ENCODE measurements around the gene DDO.

The DDO gene

DNA sequence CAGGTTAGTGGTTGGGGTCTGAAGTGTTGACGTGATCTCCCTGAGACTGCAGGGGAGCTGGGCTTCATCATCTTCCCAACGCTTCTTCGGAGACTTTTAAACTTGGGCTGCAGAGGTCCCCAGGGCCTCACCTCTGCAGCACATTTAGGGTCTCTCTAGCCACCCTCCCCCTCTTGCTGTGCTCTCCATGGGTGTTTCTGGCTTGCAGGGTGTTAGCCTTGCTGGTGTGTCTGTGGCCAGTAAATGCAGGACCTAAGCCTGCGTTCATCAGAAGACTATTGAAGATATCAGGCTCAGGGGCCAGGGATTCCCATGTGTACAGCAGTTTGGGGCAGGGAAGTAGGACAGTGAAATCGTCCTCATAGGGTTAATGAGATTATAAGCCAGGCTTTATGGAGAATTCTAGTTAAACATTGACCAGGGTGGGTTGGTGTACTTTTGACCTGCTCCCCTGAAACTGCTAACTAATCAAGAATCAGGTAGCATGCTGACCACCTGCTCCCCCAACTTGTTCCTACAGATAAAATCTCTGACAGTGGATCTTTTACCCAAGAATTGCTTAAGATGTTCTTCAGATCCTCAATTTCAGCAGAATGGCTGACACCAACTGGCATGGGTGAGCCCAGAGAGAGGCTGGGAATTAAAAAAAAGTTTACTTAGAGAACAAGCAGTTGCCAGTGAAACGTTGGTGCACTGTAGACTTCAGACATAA lies 3.8 kb upstream of the DDO start:
- no peak for DNase-seq

DNA sequence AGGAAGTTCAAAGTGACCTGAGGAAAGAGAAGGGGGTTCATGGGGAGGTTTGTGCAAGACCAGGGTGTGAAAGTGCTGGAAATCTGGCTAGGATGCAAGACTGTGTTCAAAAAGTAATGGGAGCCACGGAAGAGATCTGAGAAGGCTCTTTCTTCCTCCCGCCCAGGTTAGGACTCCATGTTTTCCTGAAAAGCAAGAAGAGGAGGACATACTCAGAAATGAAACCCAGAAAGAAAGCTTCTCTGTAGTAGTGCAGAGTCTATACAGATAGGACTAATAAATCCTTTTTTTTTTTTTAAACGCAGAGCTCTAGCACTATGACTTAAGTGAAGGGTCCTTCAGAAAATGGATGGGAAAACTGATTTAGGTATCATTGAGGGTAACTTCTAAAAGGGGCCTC lies 3.2 kb upstream of the DDO start:
- DNase-seq, result no peak

DNA sequence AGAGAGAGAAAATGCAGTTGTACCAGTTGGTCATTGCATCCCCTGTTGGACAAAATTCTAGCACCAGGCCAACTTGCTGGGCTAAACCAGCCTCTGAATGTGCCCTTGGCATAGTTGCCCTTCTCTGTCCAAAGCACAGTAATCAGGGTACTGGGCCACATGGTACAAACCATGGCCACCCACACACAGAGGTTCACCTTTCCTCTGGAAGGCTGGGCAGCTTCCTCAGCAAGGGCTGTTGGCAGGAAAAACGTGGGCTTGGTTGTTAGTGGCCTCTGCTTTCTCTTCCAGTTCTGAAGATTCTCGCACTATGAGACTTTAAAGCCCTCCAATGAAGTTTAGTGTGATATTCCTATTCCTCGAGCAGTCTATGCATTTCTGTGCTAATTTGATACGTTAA lies 706 bp downstream of the DDO start:
- no peak for DNase-seq

GRCh38 chr6:110412360-110412759 lies 3.0 kb downstream of the DDO start:
- DNase-seq, result no peak

DNA sequence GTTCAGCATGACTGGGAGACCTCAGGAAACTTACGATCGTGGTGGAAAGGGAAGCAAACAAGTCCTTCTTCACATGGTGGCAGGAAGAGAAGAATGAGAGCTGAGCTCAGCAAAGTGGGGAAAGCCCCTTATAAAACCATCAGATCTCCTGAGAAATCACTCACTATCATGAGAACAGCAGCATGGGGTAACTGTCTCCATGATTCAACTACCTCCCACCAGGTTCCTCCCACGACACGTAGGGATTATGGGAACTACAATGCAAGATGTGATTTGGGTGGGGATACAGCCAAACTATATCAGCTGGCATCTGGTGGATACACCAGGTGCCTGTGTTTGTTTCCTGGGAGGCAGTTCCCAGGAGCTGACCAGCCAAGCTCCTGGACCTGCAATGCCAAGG lies 4.9 kb downstream of the DDO start:
- DNase-seq, result no peak

DNA sequence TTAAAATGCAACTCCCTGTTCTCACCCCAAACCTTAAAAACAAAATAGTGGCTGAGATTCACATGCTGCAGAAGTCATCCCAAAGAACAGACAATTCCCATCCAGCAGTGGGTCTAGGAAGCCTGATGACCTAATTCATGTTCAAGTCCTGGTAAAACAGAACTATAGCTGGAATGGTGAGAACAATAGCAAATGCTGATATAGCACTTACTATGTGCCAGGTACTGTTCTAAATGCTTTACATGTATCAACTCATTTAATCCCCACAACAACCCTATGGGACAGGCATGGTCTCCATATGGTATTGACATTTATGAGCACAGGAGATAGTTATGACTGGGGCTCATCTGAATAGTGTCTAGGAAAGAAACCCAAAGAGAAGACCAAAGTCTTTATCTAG lies 5.6 kb downstream of the DDO start:
- no peak for DNase-seq

- DNase-seq, result no peak
Measured at GRCh38 chr6:110408901-110409300, 6.5 kb downstream of the DDO start.

GRCh38 chr6:110404607-110405006 lies 10.8 kb downstream of the DDO start:
- DNase-seq, result no peak

DNA sequence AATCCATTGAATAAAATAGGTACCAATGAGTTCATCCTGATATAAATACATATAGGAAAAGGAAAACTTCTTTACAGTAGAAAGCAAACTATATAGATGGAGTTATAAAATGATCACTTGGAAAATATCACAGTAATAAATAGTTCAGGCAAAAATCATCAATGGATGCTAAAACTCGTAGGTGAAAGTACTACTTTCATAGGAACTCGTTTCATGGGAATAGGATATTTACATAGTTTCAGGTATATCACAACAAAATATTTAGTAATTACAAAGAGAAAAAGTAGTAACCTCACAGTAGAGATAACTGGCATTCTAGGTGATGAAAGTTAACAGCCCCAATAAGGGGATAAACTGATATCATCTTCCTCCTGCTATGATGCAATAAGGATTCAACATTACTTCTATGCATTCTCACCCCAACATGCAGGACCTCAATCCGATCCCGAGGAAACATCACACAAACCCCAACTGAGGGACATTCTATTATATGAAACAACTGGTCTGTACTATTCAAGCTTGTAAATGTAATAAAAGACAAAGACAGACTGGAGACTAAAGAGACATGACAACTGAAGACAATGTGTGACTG lies 13.7 kb downstream of the DDO start:
- no peak for DNase-seq

GRCh38 chr6:110400208-110400607 lies 15.2 kb downstream of the DDO start:
- DNase-seq, result no peak

DNA sequence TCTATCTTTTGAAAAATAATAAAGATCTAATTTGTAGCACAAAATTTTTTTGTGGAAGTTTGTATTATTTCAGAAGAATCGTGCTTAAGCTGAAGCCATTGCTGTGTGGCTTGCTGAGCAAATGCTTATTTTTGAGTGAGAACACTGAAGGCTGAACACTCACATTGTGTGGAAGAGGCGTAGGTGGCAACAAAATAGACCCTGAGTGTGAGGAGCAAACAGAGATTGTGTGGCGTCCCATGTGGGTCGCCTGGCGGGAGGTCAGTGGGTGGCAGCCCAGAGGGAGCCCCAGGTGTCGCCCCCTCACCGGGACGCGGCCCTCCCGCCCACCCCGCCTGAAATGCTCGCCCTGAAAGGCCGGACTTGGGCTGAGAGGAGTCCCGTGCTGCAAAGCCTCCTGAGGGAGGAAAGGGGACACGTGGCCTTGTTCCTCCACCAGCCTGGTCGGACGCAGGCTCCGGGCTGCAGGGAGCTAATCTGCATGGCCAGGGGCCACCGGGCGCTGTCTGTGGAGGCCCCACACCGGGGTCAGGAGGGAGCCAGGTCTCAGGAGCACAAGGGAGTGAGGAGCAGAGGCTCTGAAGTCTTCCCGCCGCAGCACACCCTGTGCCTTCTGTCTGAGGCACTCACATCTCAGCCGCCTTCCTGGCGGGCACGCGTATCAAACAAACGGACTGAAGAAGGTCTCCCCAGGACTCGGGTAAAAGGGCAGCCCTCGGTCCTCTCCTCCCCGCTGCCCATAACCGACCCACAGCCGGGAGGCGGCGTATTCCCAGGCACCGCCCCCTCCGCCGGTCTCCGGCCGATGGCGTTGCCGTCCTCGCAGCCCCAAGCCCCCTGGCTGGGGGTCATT lies 15.9 kb downstream of the DDO start:
- DNase-seq, result no peak

DNA sequence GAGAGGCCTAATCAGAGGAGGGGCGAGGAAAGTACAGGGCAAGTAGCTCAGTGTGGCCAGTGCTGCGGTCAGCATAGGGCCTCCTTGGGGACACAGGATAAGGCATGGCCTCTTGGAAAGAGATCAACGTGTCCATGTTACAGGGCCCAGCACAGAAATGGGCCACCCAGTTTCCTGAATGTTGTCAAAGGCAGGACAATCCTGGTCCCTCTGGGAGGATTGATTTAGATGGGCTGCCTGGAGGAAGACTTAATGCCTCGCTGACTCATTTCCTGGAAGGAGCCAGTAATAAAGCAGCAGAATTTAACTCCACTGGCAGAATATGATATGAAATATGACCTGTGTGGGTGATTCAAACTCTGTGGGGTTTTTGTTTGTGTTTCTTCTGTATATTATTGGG lies 16.6 kb downstream of the DDO start:
- no peak for DNase-seq

GRCh38 chr6:110395221-110395620 lies 20.2 kb downstream of the DDO start:
- DNase-seq, result no peak

DNA sequence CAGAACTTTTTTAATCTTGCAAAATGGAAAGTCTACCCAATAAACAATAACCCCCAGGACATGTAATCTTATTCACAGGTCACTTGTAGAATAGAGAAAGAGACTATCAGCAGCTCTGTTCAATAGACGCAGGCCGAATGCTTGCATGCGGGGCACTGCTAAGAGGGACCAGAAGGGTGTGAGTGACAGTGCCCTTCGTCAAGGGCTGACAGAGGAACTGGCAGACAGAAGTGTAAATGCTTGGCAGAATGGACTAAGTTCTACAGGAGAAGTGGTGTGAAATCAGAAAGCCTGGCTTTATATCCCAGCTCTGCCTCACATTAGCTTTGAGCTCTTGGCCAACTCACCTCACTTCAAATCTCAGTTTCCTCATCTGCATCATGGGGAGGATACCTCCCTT lies 21.0 kb downstream of the DDO start:
- DNase-seq, result no peak

DNA sequence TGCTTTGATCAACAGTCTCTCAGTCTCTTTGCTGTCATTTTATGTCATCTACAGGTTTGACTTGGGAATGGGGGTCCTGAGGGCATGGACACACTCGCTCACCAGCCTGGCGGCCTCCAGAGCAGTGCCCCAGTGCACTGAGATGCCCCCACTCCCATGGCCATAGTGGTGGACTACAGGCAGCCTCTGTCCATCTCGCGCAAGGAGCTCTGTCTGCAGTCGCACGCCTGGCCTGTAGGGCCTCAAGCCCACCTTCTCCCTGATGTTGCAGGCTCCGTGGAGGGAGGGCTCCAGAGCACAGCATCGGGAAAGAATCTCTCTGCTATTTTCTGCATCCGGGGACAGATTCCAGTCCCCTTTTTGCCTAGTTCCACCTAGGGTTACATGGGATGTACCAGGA lies 22.6 kb downstream of the DDO start:
- no peak for DNase-seq

DNA sequence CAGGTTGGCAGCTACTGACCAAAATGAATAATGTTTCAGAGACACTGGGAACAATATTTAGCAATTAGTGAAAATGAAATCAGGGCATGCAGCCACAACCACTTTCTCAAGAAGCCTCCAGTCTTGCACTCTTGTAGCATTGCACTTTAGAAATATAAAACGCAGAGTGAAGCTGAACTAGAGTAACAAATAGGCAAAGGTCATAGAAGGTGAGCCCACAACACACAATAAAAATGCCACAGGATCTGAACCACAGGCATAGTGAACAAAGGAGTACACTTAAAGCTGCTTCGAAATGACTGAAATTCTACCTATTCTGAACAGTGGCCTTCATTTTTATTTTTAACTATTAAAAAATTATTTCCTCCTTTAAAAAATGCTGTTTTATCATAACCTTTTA lies 25.0 kb downstream of the DDO start:
- no peak for DNase-seq

GRCh38 chr6:110389689-110390382 lies 25.5 kb downstream of the DDO start:
- no peak for DNase-seq

DNA sequence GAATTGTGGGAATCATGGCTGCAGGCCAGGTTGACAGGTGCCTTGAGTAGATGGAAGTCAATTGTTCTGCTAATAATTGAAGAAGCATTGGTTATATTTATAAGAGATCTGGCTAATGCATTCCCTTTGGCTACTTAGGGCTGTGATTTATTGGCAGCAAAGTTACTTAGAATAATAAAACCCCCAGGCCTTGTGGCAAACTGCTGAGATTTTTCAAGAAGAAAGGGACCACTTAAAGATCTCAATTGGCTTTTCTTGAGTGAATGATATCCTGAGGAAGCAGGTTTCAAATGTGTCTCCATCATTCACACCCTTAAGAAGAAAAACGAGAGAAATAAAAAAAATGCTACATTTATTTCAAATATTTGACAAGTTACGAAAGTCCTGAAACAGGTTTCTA lies 27.4 kb downstream of the DDO start:
- no peak for DNase-seq

- DNase-seq, result no peak
Measured at GRCh38 chr6:110385458-110385863, 29.9 kb downstream of the DDO start.

DNA sequence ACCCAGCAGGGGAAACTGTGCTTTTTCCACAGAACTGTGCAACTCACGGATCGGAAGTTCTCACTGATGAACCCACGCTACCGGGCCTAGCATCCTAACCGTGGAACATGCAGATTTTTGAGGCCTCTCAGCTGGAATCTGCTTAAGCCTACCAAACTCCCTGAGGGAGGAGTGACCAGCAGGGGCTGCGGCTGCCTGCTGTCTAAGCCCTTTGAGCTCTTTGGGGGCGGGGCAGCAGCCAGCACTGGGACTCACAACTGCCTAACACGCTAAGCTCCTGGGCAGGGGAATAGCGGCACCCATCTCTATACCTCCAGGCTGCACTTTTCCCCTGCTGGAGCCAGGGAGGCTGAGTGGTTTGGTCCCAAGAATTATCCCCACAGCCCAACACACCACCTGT lies 36.8 kb downstream of the DDO start:
- DNase-seq, result no peak

GRCh38 chr6:110369066-110369465 lies 46.3 kb downstream of the DDO start:
- DNase-seq, result no peak

GRCh38 chr6:110368284-110368683 lies 47.1 kb downstream of the DDO start:
- DNase-seq, result no peak

DNA sequence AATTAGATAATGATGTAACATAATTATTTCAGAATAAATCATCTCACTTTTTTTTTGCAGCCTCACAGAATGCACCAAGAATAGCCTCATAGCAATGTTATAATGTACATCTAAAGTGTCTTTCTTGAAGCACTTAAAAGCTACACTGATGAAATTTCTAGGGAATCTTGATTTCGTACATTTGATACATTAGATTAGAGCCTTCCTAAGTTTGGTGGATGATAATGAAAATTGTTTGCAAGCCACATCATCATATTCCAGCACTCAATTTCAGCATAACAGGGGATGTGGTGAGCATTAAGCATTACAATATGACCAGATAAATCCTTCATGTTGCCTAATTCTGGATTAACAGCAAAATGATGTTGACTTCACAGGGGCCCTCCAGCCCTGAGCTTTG lies 47.5 kb downstream of the DDO start:
- no peak for DNase-seq

DNA sequence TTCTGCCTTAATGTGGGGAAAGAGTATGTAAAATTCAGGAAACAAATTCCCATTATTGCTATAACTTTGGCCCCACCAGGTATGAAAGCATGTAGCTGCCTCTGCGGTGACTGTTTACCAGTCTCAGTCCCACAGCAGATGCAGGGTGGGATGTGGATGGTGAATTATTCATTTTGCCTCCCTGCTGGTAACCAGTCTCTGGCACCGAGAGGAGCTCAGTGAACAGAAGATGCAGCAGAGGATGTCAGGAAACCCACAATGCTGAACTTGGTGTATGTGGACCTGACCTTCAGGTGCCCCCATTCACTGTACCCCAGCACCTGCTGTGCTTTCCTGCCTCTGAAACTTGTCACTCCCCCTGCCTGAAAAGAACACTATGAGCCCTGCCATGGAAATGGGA lies 48.4 kb downstream of the DDO start:
- DNase-seq, result no peak
